GM23338 (cell line): Measurements from ENCODE around the gene SC5D. TPM values are rescaled to one million over a fixed set of nuclear protein-coding genes. Genes with fewer than 3 reads are reported as not detected.

Experiments used
- ATAC-seq: fragments of 200-7000 bp; cut with Tn5 transposase; 3 replicates; pipeline ENCODE4 v1.9.1; 2020
- DNase-seq: peaks from one replicate; pipeline ENCODE4 v3.0.0-alpha.2; 2015; ENCODE audit warnings: low spot score
- H2AFZ ChIP-seq: fragments of 200-600 bp; sonication (generic); 2 replicates; pipeline ENCODE4 v1.8.0; 2016; ENCODE audit warnings: antibody characterized with exemption, mild to moderate bottlenecking, moderate library complexity
- H3F3A ChIP-seq: fragments of 200-600 bp; sonication (generic); replicated peaks from 2 replicates; pipeline ENCODE4 v1.8.0; 2017; ENCODE audit warnings: antibody characterized with exemption, mixed run types, low read depth
- H3K27ac ChIP-seq: fragments of 200-600 bp; sonication (generic); 2 replicates; pipeline ENCODE4 v1.6.1; 2016; ENCODE audit warnings: low read depth
- H3K27me3 ChIP-seq: fragments of 200-600 bp; sonication (generic); 2 replicates; pipeline ENCODE4 v1.8.0; 2016; ENCODE audit warnings: mild to moderate bottlenecking, mixed run types, moderate library complexity; ENCODE audit not compliant: insufficient read depth
- H3K36me3 ChIP-seq: fragments of 200-600 bp; sonication (generic); 2 replicates; pipeline ENCODE4 v1.8.0; 2016; ENCODE audit warnings: mild to moderate bottlenecking; ENCODE audit not compliant: insufficient read depth
- H3K4me1 ChIP-seq: fragments of 200-600 bp; sonication (generic); 2 replicates; pipeline ENCODE4 v1.8.0; 2016; ENCODE audit warnings: mild to moderate bottlenecking, moderate library complexity; ENCODE audit not compliant: insufficient read depth
- H3K4me2 ChIP-seq: fragments of 200-600 bp; sonication (generic); 2 replicates; pipeline ENCODE4 v1.7.1; 2017; ENCODE audit warnings: mixed run types
- H3K4me3 ChIP-seq: fragments of 200-600 bp; sonication (generic); 2 replicates; pipeline ENCODE4 v1.6.1; 2016; ENCODE audit warnings: mixed run types
- H3K79me2 ChIP-seq: fragments of 200-600 bp; sonication (generic); replicated peaks from 2 replicates; pipeline ENCODE4 v1.8.0; 2017; ENCODE audit warnings: mild to moderate bottlenecking; ENCODE audit not compliant: insufficient read depth
- H3K9me2 ChIP-seq: fragments of 200-600 bp; sonication (generic); 2 replicates; pipeline ENCODE4 v1.8.0; 2017; ENCODE audit not compliant: insufficient read depth
- H4K20me1 ChIP-seq: fragments of 200-600 bp; sonication (generic); replicated peaks from 2 replicates; pipeline ENCODE4 v1.8.0; 2017; ENCODE audit warnings: mild to moderate bottlenecking; ENCODE audit not compliant: insufficient read depth
- H3K27ac Mint-ChIP-seq: 2 replicates; pipeline ENCODE4 v1.8.0; 2020; ENCODE audit warnings: inconsistent platforms, mild to moderate bottlenecking, moderate library complexity, mixed read lengths
- H3K27me3 Mint-ChIP-seq: 3 replicates; pipeline ENCODE4 v1.8.0; 2022; ENCODE audit warnings: low read depth, mild to moderate bottlenecking, moderate library complexity, mixed read lengths, inconsistent platforms; ENCODE audit not compliant: insufficient read depth, poor library complexity
- H3K36me3 Mint-ChIP-seq: 3 replicates; pipeline ENCODE4 v1.8.0; 2021; ENCODE audit warnings: low read depth, mild to moderate bottlenecking, inconsistent platforms, moderate library complexity, mixed read lengths
- H3K4me1 Mint-ChIP-seq: 3 replicates; pipeline ENCODE4 v1.8.0; 2020; ENCODE audit warnings: mild to moderate bottlenecking, inconsistent platforms, mixed read lengths
- H3K4me3 Mint-ChIP-seq: 3 replicates; pipeline ENCODE4 v1.8.0; 2021; ENCODE audit warnings: moderate library complexity, mild to moderate bottlenecking, inconsistent platforms, mixed read lengths
- H3K9me3 Mint-ChIP-seq: 3 replicates; pipeline ENCODE4 v1.8.0; 2020; ENCODE audit warnings: moderate library complexity, mild to moderate bottlenecking, inconsistent platforms, mixed read lengths
- CTCF ChIP-seq, 2 experiments: fragments of 200-600 bp in 1 of 2; sonication (generic) in 1 of 2; conservative IDR thresholded peaks; 2 replicates each; pipeline versions ENCODE4 v1.5.1 to v1.6.1; 2016 to 2017; ENCODE audit warnings: antibody characterized with exemption in 2 of 2, low read depth in 2 of 2, mild to moderate bottlenecking in 2 of 2, moderate library complexity in 1 of 2
- REST ChIP-seq: IDR thresholded peaks from one replicate; pipeline ENCODE4 v1.6.1; 2018; ENCODE audit warnings: antibody characterized with exemption; ENCODE audit not compliant: unreplicated experiment
- ZNF462 ChIP-seq: fragments of 250-450 bp; sonication (Bioruptor Pico); IDR thresholded peaks from 2 replicates; pipeline ENCODE4 v1.5.0; 2020; ENCODE audit warnings: mild to moderate bottlenecking, moderate library complexity
- polyA plus RNA-seq: library from polyadenylated mRNA; unstranded; fragments of >200 nt; fragmentation: Nextera tagmentation; extraction: Ambion mirVana; gene quantifications from 2 replicates; pipeline ENCODE4 v1.2.1, GENCODE V29; 2016
- total RNA-seq: library from RNA; depleted of rRNA; stranded (reverse); fragments of >200 nt; shearing (Covaris generic); gene quantifications from 2 replicates; pipeline ENCODE4 v1.2.3, GENCODE V29; 2014

The SC5D gene
- total and polyA plus RNA-seq, 2 experiments from 2014 or later: 79.0 to 138 TPM

- DNase-seq (peak; percentile 69), ATAC-seq (peak; percentile 66)
- Mint-ChIP-seq H3K27ac (peak overlapping the region; percentile 5; the same call in 1 of the 2 replicates), H3K27me3 (no peaks in the 10 kb centered on the region), H3K9me3 (no peaks in the 10 kb centered on the region), H3K4me3 (no peak overlapping the region), H3K36me3 (no peaks in the 10 kb centered on the region), H3K4me1 (peaks cover 20% of the 10 kb centered on the region; the same call in 2 of the 3 replicates)
- Histone ChIP-seq H3K79me2 (no peaks in the 10 kb centered on the region), H3K9me2 (no peaks in the 10 kb centered on the region), H3F3A (no peaks in the 10 kb centered on the region), H3K4me2 (no peak overlapping the region), H3K4me1 (peaks cover 17% of the 10 kb centered on the region), H3K27me3 (no peaks in the 10 kb centered on the region), H4K20me1 (no peaks in the 10 kb centered on the region), H3K27ac (no peak overlapping the region), H3K36me3 (no peaks in the 10 kb centered on the region), H3K4me3 (no peak overlapping the region), H2AFZ (no peak overlapping the region)
- peak; percentile 82 to 92 for TF ChIP-seq CTCF (conservative IDR thresholded peaks at IDR 0.05; ENCODE audit: low read depth in 2 of 2)
- TF ChIP-seq REST: no peak
- TF ChIP-seq ZNF462 (CRISPR knock-in tag): no peak
Observed at GRCh38 chr11:121318848-121319834, 26.6 kb downstream of the SC5D start.
